K562 (cell line): ENCODE results near the gene MINDY3. TPM values are rescaled to one million over a fixed set of nuclear protein-coding genes. Genes with fewer than 3 reads are reported as not detected.

Experiments used
- ATAC-seq: fragments of 200-7000 bp; cut with Tn5 transposase; 3 replicates; pipeline ENCODE4 v1.9.1; 2020; ENCODE audit warnings: moderate library complexity
- BruUV-seq: library from RNA; stranded (reverse); fragments of 400-500 nt; replicated peaks from 2 replicates; lab custom pipeline; 2021; lab: Mats Ljungman, UMichigan
- CTCF ChIA-PET: fragments of 300-600 bp; formaldehyde crosslinking; extraction: SDS; loops from one replicate; lab custom pipeline; 2021; ENCODE audit warnings: low intra/inter-chr PET ratio; lab: Yijun Ruan, JAX
- POLR2A ChIA-PET: fragments of 300-600, 350-650 bp; sonication (Branson Sonifier 250); formaldehyde crosslinking; extraction: SDS; loops from one replicate; lab custom pipeline; 2021; ENCODE audit warnings: antibody characterized with exemption, inconsistent platforms; lab: Yijun Ruan, JAX
- DNase-seq, 4 experiments: peaks; one replicate each; pipeline versions ENCODE4 v3.0.0 to v3.0.0-alpha.2; 2011 to 2018; ENCODE audit warnings: low spot score in 3 of 4, mixed read lengths in 3 of 4; ENCODE audit errors: extremely low read depth in 1 of 4
- FAIRE-seq: peaks from 2 replicates; lab custom pipeline; 2011; peaks lifted over from hg19 to GRCh38; lab: Jason Lieb, UNC
- H2AFZ ChIP-seq: 2 replicates; pipeline ENCODE4 v1.6.0; 2011; ENCODE audit warnings: low read depth, low read length, control low read depth, inconsistent platforms
- H3K27ac ChIP-seq: fragments of 200-600 bp; 3 replicates; pipeline ENCODE4 v1.8.0; 2011; ENCODE audit warnings: low read depth, mild to moderate bottlenecking, control low read depth, inconsistent platforms, low read length, moderate library complexity, mixed read lengths; ENCODE audit errors: extremely low read depth
- H3K27me3 ChIP-seq, 2 experiments: fragments of 300-600 bp in 1 of 2; 2 replicates in 1 of 2; 3 replicates in 1 of 2; pipeline versions ENCODE4 v1.6.0 to v1.8.0; 2011; ENCODE audit warnings: inconsistent platforms in 2 of 2, low read length in 2 of 2, mild to moderate bottlenecking in 1 of 2, mixed read lengths in 1 of 2, moderate library complexity in 1 of 2; ENCODE audit not compliant: control insufficient read depth in 2 of 2, insufficient read depth in 2 of 2
- H3K36me3 ChIP-seq: fragments of 300-600 bp; 3 replicates; pipeline ENCODE4 v1.8.0; 2011; ENCODE audit warnings: mild to moderate bottlenecking, low read length, inconsistent platforms; ENCODE audit not compliant: control insufficient read depth, insufficient read depth
- H3K4me1 ChIP-seq, 2 experiments: fragments of 200-600 bp in 1 of 2; replicated peaks in 1 of 2; 2 replicates in 1 of 2; 3 replicates in 1 of 2; pipeline versions ENCODE4 v1.5.1 to v1.8.0; 2011; ENCODE audit warnings: inconsistent platforms in 2 of 2, low read length in 2 of 2, mild to moderate bottlenecking in 1 of 2, mixed read lengths in 1 of 2, moderate library complexity in 1 of 2; ENCODE audit not compliant: control insufficient read depth in 2 of 2, insufficient read depth in 2 of 2
- H3K4me2 ChIP-seq: 2 replicates; pipeline ENCODE4 v1.6.1; 2011; ENCODE audit warnings: low read length, control low read depth, inconsistent platforms, mixed read lengths; ENCODE audit not compliant: insufficient read depth
- H3K4me3 ChIP-seq: fragments of 200-600 bp; sonication (generic), shearing (Covaris generic); 2 replicates; pipeline ENCODE4 v1.5.1; 2016; ENCODE audit warnings: control low read depth, inconsistent platforms
- H3K79me2 ChIP-seq: fragments of 200-600 bp; 3 replicates; pipeline ENCODE4 v1.8.0; 2011; ENCODE audit warnings: low read length, inconsistent platforms; ENCODE audit not compliant: control insufficient read depth, insufficient read depth
- H3K9ac ChIP-seq, 2 experiments: 2 replicates each; pipeline versions ENCODE4 v1.6.0 to v1.6.1; 2011; ENCODE audit warnings: low read depth in 2 of 2, low read length in 2 of 2, control low read depth in 1 of 2, inconsistent platforms in 1 of 2, mild to moderate bottlenecking in 1 of 2, mixed read lengths in 1 of 2; ENCODE audit not compliant: insufficient read depth in 1 of 2
- H3K9me1 ChIP-seq: one replicate; pipeline ENCODE4 v1.6.0; 2011; ENCODE audit warnings: inconsistent platforms, mild to moderate bottlenecking, low read length, moderate library complexity; ENCODE audit not compliant: control insufficient read depth, insufficient read depth
- H3K9me3 ChIP-seq: replicated peaks from 2 replicates; pipeline ENCODE4 v1.5.1; 2011; ENCODE audit warnings: low read depth, low read length, inconsistent platforms; ENCODE audit not compliant: control insufficient read depth, insufficient read depth
- H4K20me1 ChIP-seq: replicated peaks from 2 replicates; pipeline ENCODE4 v1.6.1; 2011; ENCODE audit warnings: low read length, inconsistent platforms, mixed read lengths; ENCODE audit not compliant: control insufficient read depth, insufficient read depth
- ATF3 ChIP-seq, 2 experiments: fragments of 450-650 bp in 1 of 2; sonication (generic) in 1 of 2; formaldehyde crosslinking in 1 of 2; IDR thresholded peaks in 1 of 2; conservative IDR thresholded peaks in 1 of 2; 2 replicates each; pipeline versions ENCODE4 v1.6.1 to v1.8.1; 2016 to 2023; ENCODE audit warnings: mild to moderate bottlenecking in 2 of 2, moderate library complexity in 2 of 2, inconsistent platforms in 1 of 2, missing genetic modification reagents in 1 of 2
- ATF7 ChIP-seq: fragments of 450-650 bp; IDR thresholded peaks from 2 replicates; pipeline ENCODE4 v1.7.1; 2014; ENCODE audit warnings: mild to moderate bottlenecking, moderate library complexity
- CBX2 ChIP-seq: fragments of 200-600 bp; sonication (generic); IDR thresholded peaks from one replicate; pipeline ENCODE4 v1.6.1; 2012; ENCODE audit warnings: mild to moderate bottlenecking, low read length, inconsistent platforms; ENCODE audit not compliant: insufficient read depth, poor library complexity, severe bottlenecking
- CEBPG ChIP-seq, 3 experiments: fragments of 200-800 bp in 1 of 3; sonication (Bioruptor generic) in 1 of 3; sonication (generic) in 1 of 3; formaldehyde crosslinking in 1 of 3; IDR thresholded peaks in 2 of 3; conservative IDR thresholded peaks in 1 of 3; 2 replicates each; pipeline versions ENCODE4 v1.6.1 to v1.8.0; 2016 to 2022; ENCODE audit warnings: missing compliant biosample characterization in 2 of 3, missing genetic modification characterization in 2 of 3, mild to moderate bottlenecking in 1 of 3, missing genetic modification reagents in 1 of 3
- ETS2 ChIP-seq: IDR thresholded peaks from 2 replicates; pipeline ENCODE4 v1.6.1; 2016; ENCODE audit warnings: borderline replicate concordance, missing genetic modification characterization, mild to moderate bottlenecking, moderate library complexity, missing compliant biosample characterization; ENCODE audit not compliant: poor library complexity, severe bottlenecking
- FOXM1 ChIP-seq, 2 experiments: fragments of 450-650 bp in 1 of 2; sonication (generic) in 1 of 2; formaldehyde crosslinking in 1 of 2; IDR thresholded peaks; 2 replicates each; pipeline versions ENCODE4 v1.6.1 to v1.9.0; 2017 to 2022; ENCODE audit warnings: low read depth in 2 of 2, mild to moderate bottlenecking in 2 of 2, missing genetic modification reagents in 1 of 2, moderate library complexity in 1 of 2
- GTF2B ChIP-seq: IDR thresholded peaks from 2 replicates; pipeline ENCODE4 v1.6.1; 2011; ENCODE audit not compliant: insufficient read length; ENCODE audit errors: extremely low read depth
- MCM5 ChIP-seq: fragments of 450-650 bp; IDR thresholded peaks from 2 replicates; pipeline ENCODE4 v1.6.1; 2016; ENCODE audit warnings: low read depth
- PHB ChIP-seq: fragments of 250-450 bp; sonication (Bioruptor Pico); IDR thresholded peaks from 2 replicates; pipeline ENCODE4 v1.5.0; 2021
- SMARCA5 ChIP-seq: fragments of 450-650 bp; IDR thresholded peaks from 2 replicates; pipeline ENCODE4 v1.6.1; 2016
- TEAD4 ChIP-seq, 2 experiments: sonication (generic) in 1 of 2; formaldehyde crosslinking in 1 of 2; IDR thresholded peaks; 2 replicates each; pipeline versions ENCODE4 v1.6.1 to v1.8.0; 2012 to 2022; ENCODE audit warnings: borderline replicate concordance in 1 of 2, inconsistent platforms in 1 of 2, low read length in 1 of 2, mild to moderate bottlenecking in 1 of 2, missing genetic modification reagents in 1 of 2
- TRIM24 ChIP-seq, 2 experiments: fragments of 450-650 bp; IDR thresholded peaks; 2 replicates each; pipeline ENCODE4 v1.6.1; 2016
- ZBTB43 ChIP-seq: sonication (generic); formaldehyde crosslinking; IDR thresholded peaks from 2 replicates; pipeline ENCODE4 v1.8.0; 2023; ENCODE audit warnings: mild to moderate bottlenecking, missing genetic modification reagents
- ZNF583 ChIP-seq: fragments of 250-450 bp; sonication (Bioruptor Pico); IDR thresholded peaks from 2 replicates; pipeline ENCODE4 v1.4.0; 2020
- ZNF584 ChIP-seq: fragments of 200-800 bp; sonication (Bioruptor generic); IDR thresholded peaks from 2 replicates; pipeline ENCODE4 v1.6.1; 2016; ENCODE audit warnings: low read depth, mild to moderate bottlenecking, missing genetic modification characterization, missing compliant biosample characterization
- WGBS: fragments of 100-300 bp; shearing (Covaris generic); methylation state at CpG from one replicate; pipeline ENCODE4 v1.1.6; 2016; ENCODE audit warnings: low coverage, mixed read lengths; ENCODE audit not compliant: insufficient coverage; ENCODE audit errors: missing lambda C conversion rate; 5-methylcytosine and 5-hydroxymethylcytosine counted together
- in situ Hi-C: fragments of 300-500 bp; cut with MboI; formaldehyde crosslinking; loops from 4 replicates; pipeline ENCODE4 v1.15.0; 2018; ENCODE audit warnings: inconsistent platforms, mixed read lengths
- intact Hi-C: fragments of 100-400 bp; cut with micrococcal nuclease; formaldehyde crosslinking; loops from 2 replicates; pipeline ENCODE4 v1.14.2; 2022
- polyA plus RNA-seq, 8 experiments: library from polyadenylated mRNA; depleted of rRNA in 4 of 8; stranded (reverse) in 5 of 8; unstranded in 3 of 8; fragments of >200 nt; fragmentation: Nextera tagmentation in 2 of 8; fragmentation: Illumina TruSeq in 1 of 8; extraction: Ambion mirVana in 2 of 8; extraction: Trizol in 1 of 8; gene quantifications; 2 replicates each; pipeline versions ENCODE4 v1.2.1 to v1.2.3, GENCODE V29; 2011 to 2014; ENCODE audit warnings: inconsistent platforms in 1 of 8, missing spikeins in 1 of 8
- total RNA-seq, 7 experiments: library from RNA; depleted of rRNA in 6 of 7; stranded (reverse); fragments of >200 nt in 6 of 7; fragmentation: Illumina TruSeq in 2 of 7; extraction: Trizol in 2 of 7; gene quantifications; 2 replicates each; pipeline versions ENCODE4 v1.2.1 to v1.2.3, GENCODE V29; 2011 to 2021; ENCODE audit warnings: low replicate concordance in 1 of 7
- TF ChIP-seq, protein P1 (sequence below): fragments of 450-650 bp; formaldehyde crosslinking; IDR thresholded peaks from 2 replicates; pipeline ENCODE4 v1.4.0; 2022; ENCODE audit warnings: mild to moderate bottlenecking, moderate library complexity

MINDY3 gene
- total and polyA plus RNA-seq, 9 of the 15 experiments (the other 6 are each of a cell fraction or from before 2014, with no cell fraction given) = 14.0 to 35.9 (median 23.6) TPM

DNA sequence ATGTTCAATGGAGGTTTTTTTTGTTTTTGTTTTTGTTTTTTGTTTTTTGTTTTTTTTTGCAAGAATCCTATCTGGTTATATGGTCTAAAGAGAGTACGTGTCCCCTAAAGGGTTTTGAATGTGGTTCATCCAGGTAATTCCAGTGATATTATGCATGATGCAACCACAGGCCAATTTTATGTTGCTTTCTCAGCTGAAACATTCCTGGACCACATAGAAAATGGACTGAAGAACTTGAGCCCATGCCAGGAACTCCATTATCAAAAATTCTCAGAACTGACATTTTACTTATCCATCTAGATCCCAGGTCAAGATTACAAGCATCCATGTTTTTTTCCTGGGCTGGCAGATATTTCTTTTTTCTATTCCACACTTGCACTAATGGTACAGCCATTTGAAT is 11.5 kb upstream of the MINDY3 start:
- FAIRE-seq (no peak), DNase-seq (no peak), ATAC-seq (no peak)
- ChIA-PET POLR2A (interaction anchor here (0.6 kb wide), 1 partner anchor 24 kb away, joined by 5 read pairs; no protein-coding TSS in a partner anchor), CTCF (no interaction called here)
- H3K9ac ChIP-seq = no peak overlapping the region
- no peaks in the 10 kb centered on the region for H3K27me3 ChIP-seq
- no peak overlapping the region for H2AFZ ChIP-seq
- no peaks in the 10 kb centered on the region for H4K20me1 ChIP-seq
- H3K27ac ChIP-seq = no peak overlapping the region
- in situ Hi-C loops = no loop called here
- H3K4me3 ChIP-seq = no peak overlapping the region
- H3K4me1 ChIP-seq = no peaks in the 10 kb centered on the region; a peak in 1 of 5 replicates
- WGBS = 0% methylated on average over 1 of the region's 1 CpG
- intact Hi-C loops = no loop called here
- H3K79me2 ChIP-seq = no peaks in the 10 kb centered on the region
- BruUV-seq = no TSS peak
- H3K9me3 ChIP-seq = no peaks in the 10 kb centered on the region
- no peaks in the 10 kb centered on the region for H3K9me1 ChIP-seq
- no peaks in the 10 kb centered on the region for H3K36me3 ChIP-seq
- no peak overlapping the region for H3K4me2 ChIP-seq
- TF ChIP-seq ZNF583 (no peak), ZNF584 (no peak), FOXM1 (IDR thresholded peaks at IDR 0.05; ENCODE audit: low read depth) (no peak), FOXM1 (CRISPR knock-in tag; IDR thresholded peaks at IDR 0.05; ENCODE audit: low read depth) (no peak), TRIM24 (IDR thresholded peaks at IDR 0.05) (peak; percentile 85 to 88; a peak in 3 of 4 replicates), ETS2 (tag) (no peak), SMARCA5 (no peak), PHB (CRISPR knock-in tag) (no peak), CEBPG (CRISPR knock-in tag; IDR thresholded peaks at IDR 0.05) (peak; percentile 65), CEBPG (tag; conservative IDR thresholded peaks at IDR 0.05 in 1 of 2, IDR thresholded peaks at IDR 0.05 in 1 of 2) (peak in 1 of 2 experiments; percentile 86; a peak in 3 of 4 replicates), TEAD4 (IDR thresholded peaks at IDR 0.05; ENCODE audit: low read length) (0 out of 2 replicates have a peak, but pooled peaks have one; percentile 29), TEAD4 (CRISPR knock-in tag; IDR thresholded peaks at IDR 0.05; ENCODE audit: borderline replicate concordance) (no peak), ATF3 (IDR thresholded peaks at IDR 0.05) (peak; percentile 77; the same call in 1 of the 2 replicates), ATF3 (CRISPR knock-in tag; conservative IDR thresholded peaks at IDR 0.05) (no peak), ZBTB43 (CRISPR knock-in tag) (no peak), GTF2B (no peak), CBX2 (no peak), MCM5 (no peak), ATF7 (peak; percentile 56; the same call in 1 of the 2 replicates)
- TF ChIP-seq, protein P1, sequence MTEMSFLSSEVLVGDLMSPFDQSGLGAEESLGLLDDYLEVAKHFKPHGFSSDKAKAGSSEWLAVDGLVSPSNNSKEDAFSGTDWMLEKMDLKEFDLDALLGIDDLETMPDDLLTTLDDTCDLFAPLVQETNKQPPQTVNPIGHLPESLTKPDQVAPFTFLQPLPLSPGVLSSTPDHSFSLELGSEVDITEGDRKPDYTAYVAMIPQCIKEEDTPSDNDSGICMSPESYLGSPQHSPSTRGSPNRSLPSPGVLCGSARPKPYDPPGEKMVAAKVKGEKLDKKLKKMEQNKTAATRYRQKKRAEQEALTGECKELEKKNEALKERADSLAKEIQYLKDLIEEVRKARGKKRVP (CRISPR knock-in tag) = peak; percentile 78
